PC-9 (cell line): Measurements from ENCODE around the gene SLC4A2. TPM values are rescaled to one million over a fixed set of nuclear protein-coding genes. Genes with fewer than 3 reads are reported as not detected.

Source experiments
- BruUV-seq: library from RNA; stranded (reverse); fragments of 400-500 nt; replicated peaks from 2 replicates; lab custom pipeline; 2021; lab: Mats Ljungman, UMichigan
- CTCF ChIA-PET: fragments of 300-600 bp; sonication (Branson Sonifier 250); formaldehyde crosslinking; loops from one replicate; lab custom pipeline; 2022; ENCODE audit warnings: antibody characterized with exemption; lab: Charles Lee
- POLR2A ChIA-PET: fragments of 300-600 bp; sonication (Branson Sonifier 250); formaldehyde crosslinking; loops from one replicate; lab custom pipeline; 2022; ENCODE audit warnings: antibody characterized with exemption; ENCODE audit not compliant: unreplicated experiment; lab: Charles Lee
- DNase-seq, 2 experiments: peaks; one replicate each; pipeline versions ENCODE4 v3.0.0 to v3.0.0-alpha.2; 2015 to 2022; ENCODE audit warnings: mixed read lengths in 1 of 2
- H2AFZ ChIP-seq: fragments of 200-600 bp; sonication (generic); 2 replicates; pipeline ENCODE4 v1.8.1; 2017; ENCODE audit warnings: antibody characterized with exemption
- H3F3A ChIP-seq: fragments of 200-600 bp; sonication (generic); 2 replicates; pipeline ENCODE4 v1.8.1; 2017; ENCODE audit warnings: antibody characterized with exemption, mild to moderate bottlenecking, low read depth; ENCODE audit not compliant: insufficient read depth
- H3K27ac ChIP-seq: fragments of 200-600 bp; sonication (generic); 2 replicates; pipeline ENCODE4 v1.6.1; 2016; ENCODE audit warnings: mixed run types
- H3K27me3 ChIP-seq: fragments of 200-600 bp; sonication (generic); 2 replicates; pipeline ENCODE4 v1.6.1; 2016; ENCODE audit warnings: low read depth, mixed run types; ENCODE audit not compliant: insufficient read depth
- H3K36me3 ChIP-seq: fragments of 200-600 bp; sonication (generic); 2 replicates; pipeline ENCODE4 v1.6.1; 2016; ENCODE audit warnings: low read depth, mixed run types
- H3K4me1 ChIP-seq: fragments of 200-600 bp; sonication (generic); replicated peaks from 2 replicates; pipeline ENCODE4 v1.6.1; 2016; ENCODE audit warnings: mixed run types; ENCODE audit not compliant: insufficient read depth
- H3K4me2 ChIP-seq: fragments of 200-600 bp; sonication (generic); 2 replicates; pipeline ENCODE4 v1.6.1; 2017; ENCODE audit warnings: mixed run types
- H3K4me3 ChIP-seq: fragments of 200-600 bp; sonication (generic); 2 replicates; pipeline ENCODE4 v1.6.1; 2016; ENCODE audit warnings: mixed run types
- H3K79me2 ChIP-seq: fragments of 200-600 bp; sonication (generic); 2 replicates; pipeline ENCODE4 v1.6.1; 2017; ENCODE audit warnings: low read depth, mixed run types
- H3K9me2 ChIP-seq: fragments of 200-600 bp; sonication (generic); 2 replicates; pipeline ENCODE4 v1.8.1; 2017; ENCODE audit warnings: mild to moderate bottlenecking; ENCODE audit not compliant: insufficient read depth
- H3K9me3 ChIP-seq: fragments of 200-600 bp; sonication (generic); 2 replicates; pipeline ENCODE4 v1.8.1; 2016; ENCODE audit warnings: low read depth; ENCODE audit not compliant: insufficient read depth
- H4K20me1 ChIP-seq: fragments of 200-600 bp; sonication (generic); 2 replicates; pipeline ENCODE4 v1.8.1; 2017; ENCODE audit not compliant: insufficient read depth
- EZH2 ChIP-seq: fragments of 200-600 bp; sonication (generic); IDR thresholded peaks from 2 replicates; pipeline ENCODE4 v1.8.0; 2017; ENCODE audit warnings: antibody characterized with exemption, low read depth
- intact Hi-C: fragments of 100-400 bp; cut with micrococcal nuclease; formaldehyde crosslinking; loops from one replicate; pipeline ENCODE4 v1.10.0; 2022; ENCODE audit not compliant: unreplicated experiment
- total RNA-seq: library from RNA; stranded (reverse); gene quantifications from 2 replicates; pipeline ENCODE4 v1.2.3, GENCODE V29; 2021
- TF ChIP-seq, protein P1 (sequence below): fragments of 200-600 bp; sonication (generic); conservative IDR thresholded peaks from 2 replicates; pipeline ENCODE4 v1.6.1; 2017; ENCODE audit warnings: mixed run types, antibody characterized with exemption, mild to moderate bottlenecking, moderate library complexity

Gene SLC4A2
- total RNA-seq, 1 experiment from 2014 or later = 245 TPM

DNA sequence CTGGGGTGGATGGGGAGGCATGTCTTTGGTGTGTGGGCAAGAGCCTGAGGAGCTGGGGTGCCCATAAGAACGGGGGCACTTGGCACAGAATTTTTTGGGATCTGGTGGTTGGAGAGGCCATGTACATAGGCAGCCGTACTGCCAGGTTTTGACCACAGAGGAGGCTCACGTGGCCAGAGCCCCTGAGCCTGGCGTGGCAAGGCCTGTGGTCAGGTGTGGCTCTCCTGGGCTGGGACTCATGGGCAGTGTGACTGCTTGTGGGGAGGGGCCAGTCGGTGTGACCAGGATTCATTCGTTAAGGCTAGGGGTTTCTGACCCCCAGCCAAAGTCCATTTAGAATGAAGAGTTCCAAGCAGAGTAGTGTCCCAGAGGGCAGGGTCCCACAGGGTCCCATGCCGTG, 65.1 kb downstream of the SLC4A2 start:
- CTCF ChIA-PET = interaction anchor here (1.0 kb wide), 2 partner anchors 33 to 103 kb away, joined by 3 to 4 read pairs; partner anchors contain the start of gene ABCF2
- Histone ChIP-seq H3K4me2 (no peak overlapping the region), H3K9me3 (no peaks in the 10 kb centered on the region), H3F3A (no peaks in the 10 kb centered on the region; the same call in 1 of the 2 replicates), H3K9me2 (no peaks in the 10 kb centered on the region), H3K27me3 (no peaks in the 10 kb centered on the region), H3K27ac (no peak overlapping the region), H4K20me1 (peaks cover 11% of the 10 kb centered on the region), H3K4me1 (no peaks in the 10 kb centered on the region), H3K79me2 (no peaks in the 10 kb centered on the region), H3K36me3 (no peaks in the 10 kb centered on the region), H3K4me3 (no peak overlapping the region), H2AFZ (no peak overlapping the region)
- no peak for DNase-seq
- no TSS peak for BruUV-seq
- TF ChIP-seq EZH2 = no peak
- intact Hi-C loops = loop anchor here (1.0 kb wide), 2 partner anchors 48 to 179 kb away; no protein-coding TSS in a partner anchor
- POLR2A ChIA-PET = interaction anchor here (0.5 kb wide), 1 partner anchor 833 kb away, joined by 3 read pairs; no protein-coding TSS in a partner anchor

DNA sequence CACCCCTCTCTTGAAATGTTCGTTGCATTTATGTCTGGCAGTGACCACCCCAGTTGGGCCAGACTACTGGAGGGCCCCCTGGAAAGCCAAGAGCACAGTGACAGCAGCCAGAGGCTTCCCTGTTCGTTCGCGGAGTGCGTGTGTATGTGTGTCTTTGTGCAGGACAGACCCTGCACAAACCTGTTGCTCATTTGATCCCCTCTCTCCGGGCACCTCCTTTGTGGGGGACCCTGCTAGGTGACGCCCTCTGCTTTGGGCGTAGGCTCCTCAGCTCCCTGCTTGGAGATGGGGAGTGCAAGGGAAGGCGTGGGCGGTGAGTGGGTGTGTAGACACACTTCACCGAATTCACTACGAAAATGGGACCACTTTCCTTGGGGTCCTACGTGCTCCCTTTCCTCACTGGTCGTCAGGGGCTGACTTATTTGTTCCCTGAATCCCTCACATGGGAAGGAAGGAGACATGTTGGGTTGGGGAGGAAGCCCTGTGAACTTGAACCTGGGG, 65.6 kb downstream of the SLC4A2 start:
- Histone ChIP-seq H3K4me1 (no peaks in the 10 kb centered on the region), H3K79me2 (no peaks in the 10 kb centered on the region), H3F3A (no peaks in the 10 kb centered on the region; the same call in 1 of the 2 replicates), H3K36me3 (no peaks in the 10 kb centered on the region), H3K27me3 (no peaks in the 10 kb centered on the region), H4K20me1 (peaks cover 11% of the 10 kb centered on the region), H3K9me2 (no peaks in the 10 kb centered on the region), H2AFZ (no peak overlapping the region), H3K27ac (no peak overlapping the region), H3K4me3 (no peak overlapping the region), H3K4me2 (no peak overlapping the region), H3K9me3 (no peaks in the 10 kb centered on the region)
- TF ChIP-seq EZH2 = no peak
- TF ChIP-seq, protein P1, sequence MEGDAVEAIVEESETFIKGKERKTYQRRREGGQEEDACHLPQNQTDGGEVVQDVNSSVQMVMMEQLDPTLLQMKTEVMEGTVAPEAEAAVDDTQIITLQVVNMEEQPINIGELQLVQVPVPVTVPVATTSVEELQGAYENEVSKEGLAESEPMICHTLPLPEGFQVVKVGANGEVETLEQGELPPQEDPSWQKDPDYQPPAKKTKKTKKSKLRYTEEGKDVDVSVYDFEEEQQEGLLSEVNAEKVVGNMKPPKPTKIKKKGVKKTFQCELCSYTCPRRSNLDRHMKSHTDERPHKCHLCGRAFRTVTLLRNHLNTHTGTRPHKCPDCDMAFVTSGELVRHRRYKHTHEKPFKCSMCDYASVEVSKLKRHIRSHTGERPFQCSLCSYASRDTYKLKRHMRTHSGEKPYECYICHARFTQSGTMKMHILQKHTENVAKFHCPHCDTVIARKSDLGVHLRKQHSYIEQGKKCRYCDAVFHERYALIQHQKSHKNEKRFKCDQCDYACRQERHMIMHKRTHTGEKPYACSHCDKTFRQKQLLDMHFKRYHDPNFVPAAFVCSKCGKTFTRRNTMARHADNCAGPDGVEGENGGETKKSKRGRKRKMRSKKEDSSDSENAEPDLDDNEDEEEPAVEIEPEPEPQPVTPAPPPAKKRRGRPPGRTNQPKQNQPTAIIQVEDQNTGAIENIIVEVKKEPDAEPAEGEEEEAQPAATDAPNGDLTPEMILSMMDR = no peak
- BruUV-seq = no TSS peak
- ChIA-PET CTCF (no interaction called here), POLR2A (no interaction called here)
- DNase-seq = no peak
- intact Hi-C loops = loop anchor here (1.0 kb wide), 2 partner anchors 47 to 178 kb away; no protein-coding TSS in a partner anchor

DNA sequence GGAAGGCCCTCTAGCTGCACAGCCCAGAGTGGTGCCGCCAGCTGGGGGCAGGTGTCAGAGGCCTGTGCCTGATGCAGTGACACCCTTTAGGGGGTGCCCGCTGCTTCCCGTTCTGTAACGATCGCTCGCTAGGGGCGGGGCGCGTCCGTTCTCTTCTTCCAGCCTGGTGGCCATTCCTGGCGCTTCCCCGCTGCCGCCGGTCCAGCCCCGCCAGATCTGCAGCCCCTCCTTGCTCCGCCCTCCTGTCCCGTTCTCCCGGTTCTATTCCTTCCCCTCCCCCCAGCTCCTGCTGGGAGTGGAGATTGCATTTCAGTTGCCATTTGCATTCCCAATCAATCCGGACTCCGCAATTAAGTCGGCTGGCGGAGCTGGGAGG, 66.1 kb downstream of the SLC4A2 start:
- intact Hi-C loops = no loop called here

More for the DNA sequence above, 66.1 kb downstream of the SLC4A2 start:
- H3K79me2 ChIP-seq = no peaks in the 10 kb centered on the region
- no peak overlapping the region for H3K4me2 ChIP-seq
- DNase-seq = no peak
- TF ChIP-seq, protein P1 = no peak
- no peak for TF ChIP-seq EZH2
- H4K20me1 ChIP-seq = peaks cover 11% of the 10 kb centered on the region
- H3K9me2 ChIP-seq = no peaks in the 10 kb centered on the region
- no peak overlapping the region for H3K27ac ChIP-seq
- H3K4me3 ChIP-seq = no peak overlapping the region
- H3K9me3 ChIP-seq = no peaks in the 10 kb centered on the region
- no peaks in the 10 kb centered on the region for H3K4me1 ChIP-seq
- H3K27me3 ChIP-seq = no peaks in the 10 kb centered on the region
- no peaks in the 10 kb centered on the region; the same call in 1 of the 2 replicates for H3F3A ChIP-seq
- POLR2A ChIA-PET = no interaction called here
- H3K36me3 ChIP-seq = no peaks in the 10 kb centered on the region
- CTCF ChIA-PET = interaction anchor here (0.7 kb wide), 1 partner anchor 13 kb away, joined by 8 read pairs; no protein-coding TSS in a partner anchor
- no peak overlapping the region for H2AFZ ChIP-seq
- no TSS peak for BruUV-seq
